ENCODE results near the gene TESK2.
A peak's percentile ranks its signal among the peaks of the same experiment; 100 is the strongest.

Gene TESK2

GRCh38 chr1:45473302-45473701, 17.7 kb downstream of the TESK2 start:
- DNase-seq (ENCODE audit: low read depth) = no peak

- DNase-seq (ENCODE audit: low read depth) = no peak
Observed at GRCh38 chr1:45470306-45470798, 20.6 kb downstream of the TESK2 start.

GRCh38 chr1:45467353-45467752, 23.6 kb downstream of the TESK2 start:
- peak; percentile 28 for DNase-seq (ENCODE audit: low read depth)

GRCh38 chr1:45465277-45465676, 25.7 kb downstream of the TESK2 start:
- no peak for DNase-seq (ENCODE audit: low read depth)

- DNase-seq (ENCODE audit: low read depth) = no peak
Observed at GRCh38 chr1:45458894-45459293, 32.1 kb downstream of the TESK2 start.

- DNase-seq (ENCODE audit: low read depth) = peak; percentile 16
Observed at GRCh38 chr1:45456531-45456930, 34.4 kb downstream of the TESK2 start.

GRCh38 chr1:45455162-45455561, 35.8 kb downstream of the TESK2 start:
- peak; percentile 32 for DNase-seq (ENCODE audit: low read depth)

GRCh38 chr1:45454464-45454863, 36.5 kb downstream of the TESK2 start:
- DNase-seq (ENCODE audit: low read depth) = no peak

- no peak for DNase-seq (ENCODE audit: low read depth)
Observed at GRCh38 chr1:45452503-45452902, 38.5 kb downstream of the TESK2 start.

- DNase-seq (ENCODE audit: low read depth) = no peak
Observed at GRCh38 chr1:45448357-45448756, 42.6 kb downstream of the TESK2 start.

- no peak for DNase-seq (ENCODE audit: low read depth)
Observed at GRCh38 chr1:45446950-45447672, 43.9 kb downstream of the TESK2 start.

GRCh38 chr1:45446530-45446929, 44.4 kb downstream of the TESK2 start:
- no peak for DNase-seq (ENCODE audit: low read depth)

GRCh38 chr1:45444609-45445131, 46.3 kb downstream of the TESK2 start:
- DNase-seq (ENCODE audit: low read depth) = peak; percentile 62

- no peak for DNase-seq (ENCODE audit: low read depth)
Observed at GRCh38 chr1:45443580-45444446, 47.1 kb downstream of the TESK2 start.

- DNase-seq (ENCODE audit: low read depth) = peak; percentile 76
Observed at GRCh38 chr1:45442272-45442671, 48.7 kb downstream of the TESK2 start.

- DNase-seq (ENCODE audit: low read depth) = no peak
Observed at GRCh38 chr1:45437323-45437722, 53.6 kb downstream of the TESK2 start.

- no peak for DNase-seq (ENCODE audit: low read depth)
Observed at GRCh38 chr1:45430490-45430889, 60.5 kb downstream of the TESK2 start.

GRCh38 chr1:45429561-45430159, 61.3 kb downstream of the TESK2 start:
- DNase-seq (ENCODE audit: low read depth) = no peak

- no peak for DNase-seq (ENCODE audit: low read depth)
Observed at GRCh38 chr1:45423906-45424678, 66.9 kb downstream of the TESK2 start.

GRCh38 chr1:45421935-45422334, 69.0 kb downstream of the TESK2 start:
- DNase-seq (ENCODE audit: low read depth) = no peak

- no peak for DNase-seq (ENCODE audit: low read depth)
Observed at GRCh38 chr1:45414746-45415145, 76.2 kb downstream of the TESK2 start.

GRCh38 chr1:45412899-45413298, 78.1 kb downstream of the TESK2 start:
- DNase-seq (ENCODE audit: low read depth) = no peak
